Adrenal gland (tissue), 12 donors: ENCODE data around the gene FMO2. TPM values are rescaled to one million over a fixed set of nuclear protein-coding genes. Genes with fewer than 3 reads are reported as not detected.

ENCODE experiments used
- DNase-seq, 7 donors: peaks; one replicate each; pipeline ENCODE4 v3.0.0-alpha.2; 2019 to 2020
- H3K27ac ChIP-seq, 5 donors: fragments of 200-600 bp; sonication (generic) in 4 of 5; 1 replicate in 3 of 5; 2 replicates in 2 of 5; pipeline versions ENCODE4 v1.5.1 to v1.8.0; 2016 to 2020; ENCODE audit warnings: mild to moderate bottlenecking in 1 of 5
- H3K27me3 ChIP-seq: fragments of 200-600 bp; 2 replicates; pipeline ENCODE4 v1.8.0; 2021
- H3K36me3 ChIP-seq, 2 donors: fragments of 200-600 bp; replicated peaks in 1 of 2; 1 replicate in 1 of 2; 2 replicates in 1 of 2; pipeline versions ENCODE4 v1.5.1 to v1.8.0; 2018 to 2022
- H3K4me1 ChIP-seq, 2 donors: fragments of 200-600 bp; replicated peaks in 1 of 2; 1 replicate in 1 of 2; 2 replicates in 1 of 2; pipeline versions ENCODE4 v1.5.1 to v1.8.0; 2018 to 2021
- H3K4me3 ChIP-seq, 4 donors: fragments of 200-600 bp; sonication (generic) in 3 of 4; one replicate each; pipeline ENCODE4 v1.5.1; 2016 to 2018
- H3K9me3 ChIP-seq, 3 donors: fragments of 200-600 bp; sonication (generic) in 1 of 3; replicated peaks in 1 of 3; 1 replicate in 2 of 3; 2 replicates in 1 of 3; pipeline versions ENCODE4 v1.5.1 to v1.8.0; 2016 to 2021
- CTCF ChIP-seq, 6 experiments: fragments of 450-650 bp in 4 of 6; fragments of 200-600 bp in 2 of 6; sonication (generic) in 1 of 6; IDR thresholded peaks; 1 replicate in 5 of 6; 2 replicates in 1 of 6; pipeline versions ENCODE4 v1.5.1 to v1.8.0; 2016 to 2021; ENCODE audit warnings: antibody characterized with exemption in 6 of 6, mild to moderate bottlenecking in 2 of 6, moderate library complexity in 1 of 6
- POLR2A ChIP-seq, 2 donors: fragments of 450-650 bp; IDR thresholded peaks; one replicate each; pipeline ENCODE4 v1.6.1; 2017; ENCODE audit warnings: antibody characterized with exemption in 2 of 2, mild to moderate bottlenecking in 2 of 2, moderate library complexity in 1 of 2
- WGBS, 4 donors: extraction: QIAGEN DNeasy Blood & Tissue Kit in 2 of 4; methylation state at CpG; one replicate each; pipeline versions ENCODE4 v1.1.5 to v1.1.7; 2013 to 2017; 5-methylcytosine and 5-hydroxymethylcytosine counted together
- intact Hi-C, 2 donors: fragments of 100-400 bp; cut with DNase I; formaldehyde crosslinking; loops; one replicate each; pipeline versions ENCODE4 v1.14.1 to v1.15.0; 2022 to 2023
- polyA plus RNA-seq, 3 donors: library from polyadenylated mRNA; stranded (reverse); fragments of 200-250 nt in 2 of 3; fragments of 350-450 nt in 1 of 3; fragmentation: Illumina TruSeq in 1 of 3; extraction: RNeasy Lipid Tissue Mini Kit (QIAGEN cat#74804) in 1 of 3; gene quantifications; one replicate each; pipeline ENCODE4 v1.2.3, GENCODE V29; 2013 to 2014
- small RNA-seq, 2 donors: library from RNA; depleted of rRNA; stranded (forward); fragments of <200 nt; gene quantifications; one replicate each; pipeline ENCODE3, GENCODE V24; 2016
- total RNA-seq, 9 donors: library from RNA; depleted of rRNA in 4 of 9; stranded (reverse); fragments of >200 nt in 4 of 9; fragments of 120-200 nt in 1 of 9; fragmentation: NEBNext Ultra II Directional in 1 of 9; extraction: Animal tissue kit (Norgen Biotek cat#: 25700) in 1 of 9; gene quantifications; one replicate each; pipeline versions ENCODE4 v1.1.0 to v1.2.4, GENCODE V29; 2013 to 2023
- donor health status: healthy with polysubstance abuse.
- donor health status: Bipolar disorder and iron deficiency.
- donor health status: DM: yes; HTN: yes; CAD: no.
- donor health status: DM: no; HTN: no; CAD: no.
- donor health status: DM: no; HTN: no; CAD: no.
- donor health status: DM: yes; HTN: yes; CAD: no.

Gene FMO2
- total and polyA plus RNA-seq, 12 donors, result 0.72 to 149 (median 47.9) TPM

- Histone ChIP-seq H3K27ac (peak overlapping the region in 4 of 5 donors; percentile 42 to 84 (median 67)), H3K27me3 (no peaks in the 10 kb centered on the region), H3K36me3 (no peaks in the 10 kb centered on the region), H3K9me3 (no peaks in the 10 kb centered on the region), H3K4me3 (no peak overlapping the region), H3K4me1 (peaks cover 18 to 35% of the 10 kb centered on the region in 2 donors)
- intact Hi-C loops, result no loop called here
- WGBS, 4 donors, result 40 to 50% (median 41%) methylated on average over 3 of the region's 3 CpGs
- DNase-seq, result peak in 2 of 7 donors; percentile 8 to 22
- TF ChIP-seq CTCF (IDR thresholded peaks at IDR 0.05) (no peak), POLR2A (IDR thresholded peaks at IDR 0.05) (no peak)
These were observed 73.3 kb downstream of the FMO2 start for GRCh38 chr1:171258429-171258828.

- 28 to 48% (median 43%) methylated on average over 2 of the region's 2 CpGs for WGBS, 4 donors
- H3K36me3 ChIP-seq, result no peaks in the 10 kb centered on the region
- H3K9me3 ChIP-seq, result no peaks in the 10 kb centered on the region
- TF ChIP-seq CTCF (IDR thresholded peaks at IDR 0.05), result no peak
- no peak for TF ChIP-seq POLR2A (IDR thresholded peaks at IDR 0.05)
- H3K27me3 ChIP-seq, result no peaks in the 10 kb centered on the region
- peaks cover 18 to 35% of the 10 kb centered on the region in 2 donors for H3K4me1 ChIP-seq
- intact Hi-C loops, result no loop called here
- peak overlapping the region in 4 of 5 donors; percentile 42 to 84 (median 67) for H3K27ac ChIP-seq
- no peak overlapping the region for H3K4me3 ChIP-seq
- peak in 2 of 7 donors; percentile 23 for DNase-seq
These were observed 73.8 kb downstream of the FMO2 start for GRCh38 chr1:171258943-171259342.

Small RNA genes lying within 50 kb of the gene (small RNA-seq; reads per million reads assigned to genes)
- 0 reads per million in 2 donors for gene RF00019

Other genes starting within 250 kb of the FMO2 start
- gene MROH9, start 249.8 kb upstream of the FMO2 start, total RNA-seq, result not detected
- not detected for gene MROH9, start 249.8 kb upstream of the FMO2 start, polyA plus RNA-seq
- gene FMO3, start 94.4 kb upstream of the FMO2 start, total RNA-seq, result 10 to 100 TPM in 7 of 9 donors, 1 to 10 TPM in 1, under 1 TPM in 1; 0.22 to 34.6 (median 15.5) TPM
- gene FMO3, start 94.4 kb upstream of the FMO2 start, polyA plus RNA-seq, result 1 to 10 TPM; 4.5 to 9.3 (median 5.5) TPM
- gene FMO1, start 63.2 kb downstream of the FMO2 start, total RNA-seq, result 10 to 100 TPM in 2 of 9 donors, 1 to 10 TPM in 7; 1.0 to 13.5 (median 7.4) TPM
- gene FMO1, start 63.2 kb downstream of the FMO2 start, polyA plus RNA-seq, result 1 to 10 TPM; 1.4 to 5.6 (median 2.5) TPM
- 10 to 100 TPM in 2 of 9 donors, 1 to 10 TPM in 7; 1.7 to 11.4 (median 3.8) TPM for gene FMO4, start 128.9 kb downstream of the FMO2 start, total RNA-seq
- 1 to 10 TPM; 3.2 to 4.0 (median 3.9) TPM for gene FMO4, start 128.9 kb downstream of the FMO2 start, polyA plus RNA-seq